Fibroblast of peridontal ligament (primary cell): ENCODE data around the gene DUOXA1.
"Not testable (repeated sequence)": the region's sequence is repeated elsewhere in the genome, so short reads cannot be mapped to it uniquely, and the experiment has no call there.

Experiments used
- DNase-seq: peaks from one replicate; pipeline ENCODE4 v3.0.0-alpha.2; 2010; ENCODE audit errors: extremely low read depth

The DUOXA1 gene

DNA sequence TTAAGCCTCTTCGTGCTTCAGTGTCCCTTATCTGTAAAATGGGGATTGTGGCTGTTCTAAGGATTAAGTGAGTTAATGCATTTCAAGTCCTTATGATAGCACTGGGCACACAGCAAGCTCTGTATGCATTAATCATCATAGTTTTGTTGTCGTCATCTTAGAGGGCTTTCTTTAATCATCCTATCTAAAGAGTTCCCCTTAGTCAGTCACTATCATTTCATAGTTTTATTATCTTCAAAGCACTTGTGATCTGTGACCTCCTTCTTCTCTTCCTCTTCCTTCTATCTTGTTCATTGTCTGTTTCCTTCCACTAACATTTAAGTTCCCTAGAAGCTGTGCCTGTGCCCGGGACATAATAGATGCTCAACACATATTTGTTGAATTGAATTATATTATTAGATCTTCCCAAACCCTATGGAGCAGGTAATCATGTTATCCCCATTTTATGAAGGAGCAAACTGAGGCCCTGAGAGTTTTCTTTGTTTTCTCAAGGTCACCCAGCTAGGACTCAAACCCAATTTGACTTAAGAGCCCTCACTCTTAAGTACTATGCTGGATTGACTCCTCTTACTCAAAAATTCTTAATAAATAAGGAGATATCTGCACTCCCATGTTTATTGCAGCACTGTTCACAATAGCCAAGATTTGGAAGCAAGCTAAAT is 39.8 kb downstream of the DUOXA1 start:
- no peak for DNase-seq

DNA sequence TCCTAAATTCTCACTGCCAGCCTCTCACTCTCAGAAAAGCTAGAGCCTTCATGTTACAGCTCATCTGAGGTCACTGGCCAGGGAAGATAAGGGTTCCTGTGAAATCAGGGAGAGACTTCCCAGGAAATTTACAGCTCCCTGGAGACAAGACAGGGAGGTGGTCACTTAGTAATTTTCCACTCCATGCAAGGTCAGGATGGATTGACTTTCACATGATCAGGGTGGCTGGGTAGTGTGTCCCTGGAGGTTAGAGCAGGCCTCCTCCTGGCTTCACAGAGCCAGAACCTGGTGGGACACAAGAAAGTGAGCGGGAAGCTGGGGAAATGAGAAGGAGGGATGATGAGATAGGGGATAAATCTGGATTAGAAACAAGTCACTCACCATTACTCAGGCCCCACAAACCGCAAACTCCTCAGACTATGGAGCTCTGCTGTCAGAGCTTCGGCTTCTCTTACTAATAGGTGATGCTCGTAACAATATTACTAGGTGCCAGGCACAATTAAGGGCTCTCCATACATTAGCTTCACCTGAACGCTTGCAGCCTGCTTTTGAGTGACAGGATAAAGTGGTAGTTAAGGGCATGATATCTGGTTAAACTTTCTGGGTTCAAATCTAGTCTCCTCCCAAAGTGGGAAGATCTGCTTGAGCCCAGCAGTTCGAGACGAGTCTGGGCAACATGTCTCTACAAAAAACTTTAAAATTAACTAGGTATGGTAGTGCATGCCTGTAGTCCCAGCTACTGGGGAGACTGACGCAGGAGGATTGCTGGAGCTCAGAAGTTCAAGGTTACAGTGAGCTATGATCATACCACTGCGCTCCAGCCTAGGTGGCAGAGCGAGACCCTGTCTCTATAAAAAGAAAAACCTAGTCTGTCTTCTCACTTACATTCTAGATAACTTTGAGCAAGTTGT is 40.6 kb downstream of the DUOXA1 start:
- DNase-seq: no peak

DNA sequence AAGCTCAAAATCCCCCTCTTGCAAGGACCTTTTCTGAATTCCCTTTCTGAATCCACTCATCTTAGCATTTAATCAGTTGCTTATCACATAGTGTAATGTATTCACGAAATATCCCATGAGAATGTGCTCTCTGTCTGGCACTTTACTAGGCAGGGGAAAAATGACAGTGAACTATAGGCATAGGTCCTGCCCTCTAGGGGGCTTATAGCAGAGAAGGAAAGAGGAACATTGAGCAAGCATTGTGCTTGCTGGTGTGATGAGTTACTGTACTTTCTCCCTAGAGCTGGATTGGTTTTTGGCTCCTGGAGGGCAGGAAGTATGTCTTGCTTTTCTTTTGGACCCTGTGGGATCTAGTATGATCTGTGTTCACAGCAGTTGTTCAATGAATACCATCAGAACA is 42.2 kb downstream of the DUOXA1 start:
- no peak for DNase-seq

DNA sequence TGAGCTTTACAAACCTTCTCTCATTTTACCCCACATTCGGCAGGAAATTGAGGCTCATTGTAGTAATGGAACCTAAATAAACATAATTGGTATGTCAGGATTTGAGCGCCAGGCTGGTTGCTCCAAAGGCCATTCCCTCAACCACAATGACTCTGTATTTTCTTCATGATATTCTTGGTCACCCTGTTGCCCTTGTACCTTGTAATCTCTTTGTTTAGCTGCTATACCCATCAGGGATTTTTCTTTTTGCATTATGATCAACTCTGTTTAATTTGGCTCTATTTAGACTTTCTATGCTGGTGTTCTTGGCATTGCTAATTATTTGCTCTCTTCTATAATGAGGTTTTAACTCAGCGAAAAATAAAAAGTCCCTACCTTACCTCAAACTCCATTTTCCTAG is 45.5 kb downstream of the DUOXA1 start:
- no peak for DNase-seq

DNA sequence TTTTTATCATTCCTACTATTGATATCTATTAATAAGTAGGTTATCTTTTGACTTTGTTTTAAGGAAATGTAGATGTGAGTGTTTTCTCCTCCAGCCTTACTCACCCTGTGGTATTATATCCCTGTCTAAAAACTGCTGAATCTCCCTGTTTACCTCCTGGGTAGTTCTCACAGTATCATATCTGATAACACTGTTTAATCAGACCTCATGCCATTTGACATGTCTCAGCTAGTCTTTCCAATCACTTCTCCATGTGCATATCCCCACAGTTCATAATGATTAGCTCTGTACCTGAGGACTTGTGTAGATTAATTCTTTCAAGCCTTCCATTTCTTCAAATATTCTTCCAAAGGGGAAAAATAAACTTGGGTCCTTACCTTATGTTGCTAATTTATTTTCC is 46.5 kb downstream of the DUOXA1 start:
- DNase-seq: no peak

DNA sequence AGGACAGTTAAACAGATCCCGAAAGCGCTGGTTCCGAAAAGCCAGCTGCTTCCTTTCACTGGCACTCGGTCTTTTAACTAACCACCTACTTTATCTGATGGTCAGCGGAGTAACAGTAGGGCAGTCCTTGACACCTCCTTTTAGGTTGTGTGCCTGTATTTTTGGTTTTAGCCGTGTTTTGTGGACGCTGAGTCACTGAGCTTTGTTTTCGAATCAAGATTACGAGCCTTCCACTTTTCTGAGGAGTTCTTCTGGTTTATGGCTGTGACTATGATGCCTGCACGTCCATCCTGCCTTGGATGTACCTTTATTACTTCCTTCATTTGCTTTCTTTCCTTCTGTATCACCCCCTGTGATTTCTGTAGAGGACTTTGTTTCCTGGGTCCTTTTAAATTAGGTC is 47.3 kb downstream of the DUOXA1 start:
- DNase-seq: not testable (repeated sequence)

DNA sequence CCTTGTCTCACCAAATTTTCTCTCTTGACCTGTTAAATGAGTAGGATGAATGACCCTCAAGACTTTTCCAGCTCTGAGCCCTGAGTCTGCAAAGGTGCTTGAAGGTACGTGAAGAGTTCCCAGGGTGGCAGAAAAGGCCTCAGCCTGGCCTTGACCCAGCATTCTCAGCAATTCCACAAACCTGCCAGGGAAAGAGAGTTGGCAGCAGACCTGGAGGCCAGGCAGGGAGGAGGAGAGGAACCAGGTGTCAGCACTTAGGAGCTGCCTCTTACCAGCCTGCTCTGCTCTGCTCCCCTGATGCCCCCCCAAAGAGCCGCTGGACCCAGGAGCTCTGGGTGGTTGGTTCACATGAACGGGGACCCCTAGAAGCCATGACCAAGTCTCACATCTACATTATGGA is 49.1 kb downstream of the DUOXA1 start:
- not testable (repeated sequence) for DNase-seq

DNA sequence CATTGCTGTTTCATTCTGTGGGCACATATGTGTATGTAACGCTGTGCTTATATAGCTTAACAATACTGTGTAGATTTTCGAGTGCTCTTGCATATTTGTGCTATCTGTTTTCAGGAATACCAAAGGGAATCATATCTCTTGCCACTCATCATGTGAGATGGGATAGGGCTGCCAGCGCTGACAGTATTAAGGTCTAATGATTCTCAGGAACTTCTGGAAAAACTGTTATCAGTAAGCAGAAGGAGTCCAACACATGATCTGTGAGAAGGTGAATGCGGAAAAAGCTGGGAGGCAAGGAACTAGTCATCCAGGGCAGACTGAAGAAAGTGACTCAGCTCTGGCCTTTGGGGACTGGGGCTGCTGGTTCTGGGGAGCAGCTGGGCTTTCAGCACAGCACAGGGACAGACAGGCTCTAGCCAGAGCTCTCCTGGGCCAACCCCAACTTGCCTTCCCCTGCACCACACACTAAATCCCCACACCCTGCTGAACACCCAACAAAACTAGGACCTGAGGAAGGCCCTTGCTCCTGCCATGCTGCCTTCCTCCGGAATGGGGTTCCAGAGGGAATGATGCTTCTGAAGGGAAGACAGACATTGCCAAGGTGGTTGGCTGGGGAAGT is 49.9 kb downstream of the DUOXA1 start:
- DNase-seq: not testable (repeated sequence)

DNA sequence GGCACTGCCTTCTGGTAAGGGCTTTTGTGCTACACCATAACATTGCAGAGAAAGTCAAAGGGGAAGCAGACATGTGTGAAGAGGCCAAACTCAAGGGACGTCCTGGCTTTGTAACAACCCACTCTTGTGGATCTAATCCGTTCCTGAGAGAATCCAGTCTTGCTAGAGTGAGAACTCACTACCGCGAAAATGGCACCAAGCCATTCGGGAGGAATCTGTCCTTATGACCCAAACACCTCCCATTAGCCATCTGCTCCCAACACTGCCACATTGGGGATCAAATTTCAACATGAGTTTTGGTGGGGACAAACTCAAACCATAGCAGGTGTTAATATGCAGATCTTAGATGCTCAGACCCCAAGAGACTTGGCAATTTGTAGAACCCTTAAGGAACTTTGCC is 50.5 kb downstream of the DUOXA1 start:
- not testable (repeated sequence) for DNase-seq

DNA sequence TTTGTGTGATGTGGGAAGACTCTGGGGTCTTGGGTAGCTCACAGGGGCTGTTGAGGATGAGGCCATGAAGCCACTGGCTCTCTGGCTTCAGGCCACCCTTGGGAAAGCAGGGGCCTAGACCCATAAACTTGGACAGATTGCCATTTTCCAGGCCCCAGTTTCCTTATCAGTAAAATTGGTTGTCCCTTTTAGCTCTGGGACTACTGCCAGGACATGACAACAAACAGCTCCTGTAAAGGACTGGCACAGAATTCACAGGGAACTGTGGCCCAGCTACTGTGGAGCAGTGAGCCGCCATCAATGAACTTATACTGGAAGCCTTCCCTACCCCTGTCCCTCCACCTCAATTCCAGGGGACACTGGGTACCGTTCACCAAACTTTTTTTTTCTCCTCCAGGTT is 52.3 kb downstream of the DUOXA1 start:
- not testable (repeated sequence) for DNase-seq

DNA sequence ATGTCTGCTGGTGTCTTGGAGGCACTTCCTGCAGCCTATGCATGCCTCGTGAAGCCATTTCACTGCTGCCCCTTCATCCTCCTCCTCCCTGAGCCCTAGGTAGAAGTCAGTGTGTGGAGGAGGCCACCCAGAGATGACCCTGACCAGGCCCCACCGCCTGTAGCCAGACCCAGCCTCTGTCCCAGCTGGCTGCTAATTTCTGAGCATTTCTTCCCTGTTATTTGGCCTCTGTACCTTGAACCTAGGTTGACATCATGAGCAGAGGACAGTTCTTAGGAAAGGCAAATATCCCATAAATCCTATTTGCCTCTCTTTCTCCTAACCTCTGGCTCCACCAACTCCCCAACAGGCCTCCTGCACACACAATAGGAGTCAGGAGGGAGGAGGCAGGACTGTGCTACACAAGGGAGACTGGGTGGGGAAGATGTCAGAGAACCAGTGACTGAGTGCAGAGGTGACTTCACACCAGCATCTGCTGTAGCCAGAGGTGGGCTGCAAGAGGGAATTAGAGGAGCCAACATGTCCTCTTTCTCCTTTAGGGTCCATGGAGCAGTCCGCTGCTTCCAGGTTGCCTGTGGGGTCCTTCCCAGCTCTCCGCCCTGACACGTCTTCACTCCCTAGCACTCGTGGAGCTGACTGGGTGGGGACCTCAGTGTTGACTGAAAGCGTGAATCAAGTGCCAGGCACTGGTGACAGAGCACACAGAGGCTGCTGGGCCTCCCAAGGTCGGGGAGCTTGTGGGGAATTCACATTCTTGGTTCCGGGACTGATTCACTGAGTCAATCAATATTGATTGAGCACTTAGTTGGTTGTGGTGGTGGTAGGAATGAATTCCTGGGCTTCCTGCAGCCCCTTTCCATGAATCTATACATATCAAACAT is 54.0 kb downstream of the DUOXA1 start:
- DNase-seq: not testable (repeated sequence)

DNA sequence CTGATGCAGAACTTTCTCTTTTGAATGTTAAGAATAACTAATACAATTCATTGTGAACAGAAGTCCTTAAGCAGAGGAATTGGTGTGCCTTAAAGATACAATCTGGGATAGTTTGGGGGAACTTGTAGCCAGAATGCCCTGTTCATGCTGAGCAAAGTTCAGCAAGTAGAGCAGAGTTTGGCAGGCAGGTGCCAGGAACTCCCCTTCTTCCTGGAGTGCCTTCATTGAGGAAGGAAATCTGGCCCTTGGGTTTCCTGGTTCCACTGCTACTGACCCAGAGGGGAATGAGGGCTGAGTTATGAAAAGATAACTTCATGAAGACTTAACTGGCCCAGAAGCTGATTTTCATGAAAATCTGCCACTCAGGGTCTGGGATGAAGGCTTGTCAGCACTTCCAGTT is 56.1 kb downstream of the DUOXA1 start:
- DNase-seq: not testable (repeated sequence)

DNA sequence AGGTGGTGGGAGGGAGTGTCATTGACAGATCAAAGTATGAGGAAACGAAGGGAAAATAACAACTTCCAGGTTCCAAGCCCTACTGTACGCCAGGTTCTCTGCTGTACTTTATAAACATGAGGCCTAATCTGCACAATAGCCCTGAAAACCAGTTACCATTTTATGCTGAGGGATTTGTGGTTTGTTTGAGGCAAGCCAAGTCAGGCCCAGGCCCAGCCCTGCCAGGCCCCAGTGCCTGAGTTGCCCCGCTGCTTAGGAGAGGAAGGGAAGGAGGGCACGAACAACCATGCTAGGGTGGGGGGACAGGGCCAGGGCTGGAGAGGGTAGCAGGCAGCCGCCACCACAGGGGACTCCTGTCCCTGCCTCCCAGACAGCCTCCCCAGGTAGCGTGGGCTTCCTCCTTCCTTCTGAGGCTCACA is 59.7 kb downstream of the DUOXA1 start:
- not testable (repeated sequence) for DNase-seq
